OCI-LY1 (cell line): ENCODE measurements around the gene TRPM1.

ENCODE experiments used
- EZH2 ChIP-seq: fragments of 200-600 bp; sonication (generic), shearing (Covaris generic); IDR thresholded peaks from 2 replicates; pipeline ENCODE4 v1.8.0; 2017; ENCODE audit warnings: borderline replicate concordance, mixed run types, mild to moderate bottlenecking, antibody characterized with exemption, low read length, moderate library complexity, mixed read lengths
- TF ChIP-seq, protein P1 (sequence below): fragments of 200-600 bp; sonication (generic), shearing (Covaris generic); IDR thresholded peaks from 2 replicates; pipeline ENCODE4 v1.5.1; 2017; ENCODE audit warnings: mild to moderate bottlenecking, antibody characterized with exemption, low read length, moderate library complexity, mixed read lengths

DNA sequence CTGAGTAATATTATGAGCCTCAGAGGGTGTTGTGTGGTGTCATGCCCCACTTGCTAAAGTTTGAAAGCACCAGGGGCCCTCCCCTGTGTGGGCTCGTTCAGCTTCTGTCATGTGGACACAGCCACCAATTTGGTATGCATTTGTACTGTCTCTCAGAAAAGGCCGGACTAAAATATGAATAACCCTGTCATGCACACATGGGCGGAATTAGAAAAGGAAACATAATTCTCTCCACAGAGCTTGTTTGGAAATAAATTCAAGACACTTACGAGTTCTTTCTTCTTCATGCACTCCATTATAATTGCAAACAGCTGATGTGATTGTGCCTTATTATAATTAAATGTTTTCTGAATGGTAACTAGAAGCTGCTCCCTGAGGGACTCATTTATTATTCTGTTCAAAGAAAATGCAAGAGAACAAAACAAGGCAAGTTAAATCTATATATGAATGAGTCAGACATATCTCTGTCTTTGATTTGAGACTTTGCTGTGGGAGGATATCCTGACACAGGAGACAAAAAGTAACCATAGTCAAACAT, 39.1 kb downstream of the TRPM1 start:
- TF ChIP-seq, protein P1, sequence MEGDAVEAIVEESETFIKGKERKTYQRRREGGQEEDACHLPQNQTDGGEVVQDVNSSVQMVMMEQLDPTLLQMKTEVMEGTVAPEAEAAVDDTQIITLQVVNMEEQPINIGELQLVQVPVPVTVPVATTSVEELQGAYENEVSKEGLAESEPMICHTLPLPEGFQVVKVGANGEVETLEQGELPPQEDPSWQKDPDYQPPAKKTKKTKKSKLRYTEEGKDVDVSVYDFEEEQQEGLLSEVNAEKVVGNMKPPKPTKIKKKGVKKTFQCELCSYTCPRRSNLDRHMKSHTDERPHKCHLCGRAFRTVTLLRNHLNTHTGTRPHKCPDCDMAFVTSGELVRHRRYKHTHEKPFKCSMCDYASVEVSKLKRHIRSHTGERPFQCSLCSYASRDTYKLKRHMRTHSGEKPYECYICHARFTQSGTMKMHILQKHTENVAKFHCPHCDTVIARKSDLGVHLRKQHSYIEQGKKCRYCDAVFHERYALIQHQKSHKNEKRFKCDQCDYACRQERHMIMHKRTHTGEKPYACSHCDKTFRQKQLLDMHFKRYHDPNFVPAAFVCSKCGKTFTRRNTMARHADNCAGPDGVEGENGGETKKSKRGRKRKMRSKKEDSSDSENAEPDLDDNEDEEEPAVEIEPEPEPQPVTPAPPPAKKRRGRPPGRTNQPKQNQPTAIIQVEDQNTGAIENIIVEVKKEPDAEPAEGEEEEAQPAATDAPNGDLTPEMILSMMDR, result no peak
- no peak for TF ChIP-seq EZH2
